VCaP (cell line): ENCODE data around the gene CFAP99.

Experiments used
- H3K27ac ChIP-seq: fragments of 450-650 bp; 2 replicates; pipeline ENCODE4 v1.5.1; 2017
- CTCF ChIP-seq: fragments of 450-650 bp; conservative IDR thresholded peaks from 2 replicates; pipeline ENCODE4 v1.5.1; 2017; ENCODE audit warnings: mild to moderate bottlenecking, moderate library complexity

Gene CFAP99

GRCh38 chr4:2501034-2501594 lies 82.4 kb downstream of the CFAP99 start:
- no peak overlapping the region for H3K27ac ChIP-seq

GRCh38 chr4:2503809-2504208 lies 85.1 kb downstream of the CFAP99 start:
- no peak for TF ChIP-seq CTCF
- H3K27ac ChIP-seq, result no peak overlapping the region

More at GRCh38 chr4:2501034-2501594, 82.4 kb downstream of the CFAP99 start:
- no peak for TF ChIP-seq CTCF

- TF ChIP-seq CTCF, result no peak
- H3K27ac ChIP-seq, result no peak overlapping the region
Observed at GRCh38 chr4:2507259-2507658, 88.5 kb downstream of the CFAP99 start.

GRCh38 chr4:2507855-2508254 lies 89.1 kb downstream of the CFAP99 start:
- no peak overlapping the region for H3K27ac ChIP-seq
- TF ChIP-seq CTCF, result no peak

- no peak for TF ChIP-seq CTCF
- H3K27ac ChIP-seq, result no peak overlapping the region
Observed at GRCh38 chr4:2510351-2511259, 91.8 kb downstream of the CFAP99 start.

- no peak for TF ChIP-seq CTCF
- H3K27ac ChIP-seq, result no peak overlapping the region
Observed at GRCh38 chr4:2511645-2512131, 92.9 kb downstream of the CFAP99 start.
